NCI-H2029 treated with DMSO at 0.1 percent for 48 hours (cell line): ENCODE data around the gene DCAF4.
A peak's percentile ranks its signal among the peaks of the same experiment; 100 is the strongest.

Source experiments
- DNase-seq: peaks from one replicate; lab custom pipeline; 2025; lab: John Stamatoyannopoulos, UW

Gene DCAF4

DNA sequence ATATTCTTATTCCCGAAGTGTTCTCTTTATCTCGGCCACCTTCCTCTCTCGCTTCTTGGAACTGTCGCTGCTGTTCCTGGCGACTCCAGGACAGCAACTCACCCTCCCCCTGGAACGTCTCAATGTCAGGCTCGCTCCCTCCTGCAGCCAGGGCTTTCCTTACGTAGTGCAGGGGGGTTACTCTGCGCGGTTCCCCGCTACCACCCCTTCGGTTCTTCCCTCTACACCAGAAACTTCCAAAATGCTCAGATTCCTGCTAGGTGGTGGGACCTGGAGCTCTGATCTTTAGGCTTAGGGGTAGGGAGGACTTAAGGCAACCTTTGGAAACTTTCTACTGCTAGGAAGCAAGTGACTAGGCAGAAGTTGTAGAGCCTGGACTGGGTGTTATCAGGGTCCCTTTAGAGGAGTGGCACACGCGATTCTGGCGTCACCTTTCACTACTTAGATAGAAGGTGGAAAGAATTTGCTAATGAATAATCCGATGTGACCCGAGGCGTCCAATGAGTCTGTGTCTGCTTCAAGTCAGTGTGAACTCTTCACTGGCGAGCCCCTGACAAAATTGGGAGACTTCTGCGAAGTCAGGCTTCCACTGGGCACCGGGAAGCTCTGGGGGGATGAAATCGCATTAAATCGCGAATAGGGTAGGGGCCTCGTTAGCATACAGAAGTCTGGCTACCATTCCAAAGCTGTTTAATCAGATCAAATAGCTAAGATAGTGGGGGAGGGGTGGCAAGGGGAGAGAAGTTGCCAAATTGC lies 31.5 kb upstream of the DCAF4 start:
- no peak for DNase-seq

DNA sequence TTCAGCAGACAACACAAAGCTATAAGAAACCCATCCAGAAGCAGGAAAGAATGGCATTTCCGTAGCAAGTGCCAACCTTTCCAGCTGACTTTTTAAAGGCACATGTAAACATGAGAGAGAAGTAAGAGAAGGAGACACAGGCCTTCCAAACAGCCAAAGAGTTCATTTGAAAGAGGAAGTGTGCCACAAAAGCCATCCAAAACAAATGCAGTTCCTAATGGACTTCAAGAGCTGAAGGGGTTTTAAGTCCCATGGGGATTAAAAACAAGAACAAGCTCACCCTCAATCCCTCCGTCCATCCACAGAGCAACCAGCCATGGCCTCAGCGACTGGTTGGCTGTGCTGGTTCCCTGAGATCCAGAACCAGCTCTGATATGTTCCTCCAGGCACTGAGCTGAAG lies 27.8 kb upstream of the DCAF4 start:
- no peak for DNase-seq

DNA sequence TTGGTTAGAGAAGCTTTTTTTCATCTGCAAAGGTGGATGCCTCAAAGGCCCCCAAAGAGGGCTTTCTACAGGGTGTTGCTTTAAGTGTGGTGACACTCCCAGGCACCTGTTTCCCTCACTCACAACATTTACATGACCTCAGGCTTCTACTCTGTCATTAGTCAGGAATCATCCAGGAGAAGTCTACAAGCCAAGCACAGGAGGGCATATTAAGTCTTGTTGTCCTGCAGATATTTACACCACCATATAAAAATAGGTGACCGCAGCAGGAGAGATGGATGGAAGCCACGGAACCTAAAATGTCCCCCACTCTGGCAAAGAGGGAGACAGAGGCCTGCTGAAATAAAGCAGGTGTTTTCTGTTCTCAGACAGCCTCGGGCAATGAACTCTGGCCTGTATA lies 24.9 kb upstream of the DCAF4 start:
- DNase-seq: no peak

DNA sequence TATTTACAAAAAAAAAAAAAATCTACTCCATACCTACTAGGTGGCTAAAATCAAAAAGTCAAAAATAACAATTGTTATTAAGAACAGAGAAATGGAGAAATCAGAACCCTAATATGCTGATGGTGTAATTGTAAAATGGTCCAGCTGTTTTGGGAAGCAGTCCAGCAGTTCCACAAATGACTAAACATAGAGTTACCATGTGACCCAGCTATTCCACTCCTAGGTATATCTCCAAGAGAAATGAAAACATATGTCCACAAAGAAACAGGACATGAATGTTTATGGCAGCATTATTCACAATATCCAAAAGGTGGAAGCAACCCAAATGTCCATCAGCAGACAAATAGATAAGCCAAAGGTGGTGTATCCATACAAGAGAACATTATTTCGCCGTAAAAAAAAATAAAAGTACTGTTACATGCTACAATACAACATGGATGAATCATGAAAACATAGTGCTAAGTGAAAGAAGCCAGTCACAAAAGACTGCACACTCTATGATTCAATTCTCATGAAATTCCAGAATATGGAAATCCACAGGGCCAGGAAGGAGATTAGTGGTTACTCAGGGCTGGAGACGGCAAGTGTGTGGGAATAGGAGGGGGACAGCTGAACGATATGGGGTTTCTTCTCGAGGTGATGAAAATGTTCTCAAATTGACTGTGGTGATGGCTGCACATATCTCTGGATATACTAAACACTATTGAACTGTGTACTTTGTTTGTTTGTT lies 23.3 kb upstream of the DCAF4 start:
- no peak for DNase-seq

DNA sequence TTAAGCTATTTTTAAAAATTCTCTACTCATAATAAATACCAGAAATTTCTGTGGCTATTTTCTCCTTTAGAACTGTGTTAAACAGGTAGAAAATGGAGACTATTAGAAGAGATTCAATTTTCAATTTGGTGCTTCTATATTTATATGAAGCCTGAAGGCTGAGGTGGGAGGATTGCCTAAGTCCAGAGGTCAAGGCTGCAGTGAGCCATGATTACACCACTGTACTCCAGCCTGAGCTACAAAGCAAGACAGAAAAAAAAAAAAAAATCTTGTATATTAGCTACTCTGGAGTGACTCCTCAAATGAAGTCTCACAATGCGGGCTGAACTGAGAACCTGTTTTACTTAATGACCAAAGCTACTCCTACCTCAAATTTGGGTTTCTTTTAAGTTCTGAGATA lies 22.5 kb upstream of the DCAF4 start:
- no peak for DNase-seq

DNA sequence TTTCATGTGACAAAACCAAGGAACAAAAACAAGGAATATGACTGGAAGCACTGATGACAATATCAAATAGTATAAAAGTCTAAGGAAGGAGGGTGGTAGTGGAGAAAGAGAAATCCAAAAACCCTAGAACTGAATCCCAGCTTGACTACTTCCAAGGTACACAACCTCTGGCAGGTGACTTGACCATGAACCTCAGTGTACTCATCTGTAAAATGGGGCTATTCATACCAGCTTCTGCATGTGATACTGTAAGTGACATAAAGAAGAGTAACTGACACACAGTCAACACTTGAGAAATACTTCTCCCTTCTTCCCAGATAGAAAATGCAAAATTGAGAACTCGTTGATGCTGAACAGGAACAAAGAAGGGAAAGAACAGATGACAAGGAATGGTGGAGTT lies 22.0 kb upstream of the DCAF4 start:
- DNase-seq: no peak

DNA sequence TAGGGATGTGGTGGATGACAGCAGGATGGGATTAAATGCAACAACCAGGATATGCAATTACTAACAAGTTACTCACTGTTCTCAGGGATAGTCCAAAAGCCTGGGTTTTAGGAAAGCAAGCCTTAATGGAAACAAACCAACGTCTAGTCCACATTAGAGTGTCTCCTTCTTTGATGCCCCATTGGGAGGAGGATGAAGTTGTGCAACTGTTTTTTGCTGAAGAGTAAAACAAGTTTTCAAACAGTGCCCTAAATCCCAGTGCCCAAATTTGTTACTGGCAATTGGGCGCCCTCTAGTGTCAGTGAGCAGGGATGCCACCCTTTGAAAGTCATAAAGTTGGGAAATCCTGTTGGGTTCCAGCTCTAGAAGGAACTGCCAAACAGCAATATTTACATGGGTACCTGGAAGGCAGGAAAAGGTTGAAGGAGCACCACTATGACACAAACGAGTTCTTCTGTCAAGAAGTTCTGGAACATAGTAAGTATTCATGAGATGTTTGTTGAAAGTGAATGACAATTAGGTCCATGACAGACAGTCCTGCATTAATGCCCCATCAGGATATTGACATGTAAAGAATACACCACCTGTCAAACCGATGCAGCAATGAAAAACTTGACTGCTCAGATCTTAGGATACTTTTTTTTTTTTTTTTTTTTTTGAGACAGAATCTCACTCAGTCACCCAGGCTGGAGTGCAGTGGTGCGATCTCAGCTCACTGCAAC lies 21.3 kb upstream of the DCAF4 start:
- DNase-seq: peak; percentile 4

DNA sequence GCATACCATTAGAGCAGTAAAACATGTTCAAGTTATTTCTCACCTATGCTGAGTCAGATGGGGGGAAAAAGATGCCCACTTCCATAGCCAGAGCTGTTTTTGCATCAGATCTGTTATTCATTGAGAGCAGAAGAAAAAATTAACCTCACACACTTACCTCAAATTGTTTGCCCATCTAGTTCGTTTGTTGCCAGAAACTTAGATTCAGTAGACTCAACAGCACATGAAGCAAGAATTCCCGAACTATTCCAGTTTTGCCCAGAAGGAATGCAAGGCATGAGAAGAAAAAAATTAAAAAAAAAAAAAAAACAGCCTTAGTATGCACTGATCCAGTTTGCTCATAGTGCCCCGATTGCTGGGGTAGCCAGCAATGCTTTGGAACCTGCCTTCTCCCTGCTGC lies 19.9 kb upstream of the DCAF4 start:
- no peak for DNase-seq

DNA sequence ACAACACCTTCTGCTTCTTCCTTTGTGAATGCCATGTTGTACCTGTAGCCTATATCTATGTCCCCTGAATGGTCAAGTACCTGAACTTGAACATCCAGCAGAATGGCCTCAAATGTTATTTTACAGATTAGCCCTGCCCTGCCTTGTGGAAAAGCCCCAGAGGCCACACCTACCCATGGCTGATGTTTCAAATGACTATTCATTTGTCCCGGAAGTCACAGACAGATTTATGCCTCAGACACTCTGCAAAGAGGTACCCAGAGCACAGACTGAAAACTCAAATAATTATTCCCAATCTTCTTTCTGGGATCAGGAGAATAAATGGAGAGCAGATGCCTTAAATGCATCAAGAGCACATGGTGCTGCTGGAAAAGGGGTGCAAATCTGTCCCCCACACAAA lies 19.4 kb upstream of the DCAF4 start:
- DNase-seq: no peak

DNA sequence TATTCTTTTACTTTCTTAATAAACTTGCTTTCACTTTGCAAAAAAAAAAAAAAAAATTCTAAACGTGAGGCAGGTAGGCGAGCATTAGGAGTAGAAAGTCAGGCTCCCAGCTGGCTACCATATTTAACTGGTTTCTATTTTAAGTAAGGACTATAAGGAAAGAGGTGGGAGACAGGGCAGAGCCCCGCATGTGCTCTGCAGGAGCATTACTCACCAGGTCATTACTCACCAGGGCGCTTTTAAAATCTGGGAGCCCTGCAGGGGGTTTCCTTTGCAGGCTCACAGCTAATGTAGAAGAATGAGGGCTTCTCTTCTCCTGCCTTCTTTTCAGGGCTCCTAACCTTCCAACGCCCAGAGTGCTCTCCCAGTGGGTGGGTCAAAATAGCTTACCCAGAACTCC lies 18.4 kb upstream of the DCAF4 start:
- no peak for DNase-seq

DNA sequence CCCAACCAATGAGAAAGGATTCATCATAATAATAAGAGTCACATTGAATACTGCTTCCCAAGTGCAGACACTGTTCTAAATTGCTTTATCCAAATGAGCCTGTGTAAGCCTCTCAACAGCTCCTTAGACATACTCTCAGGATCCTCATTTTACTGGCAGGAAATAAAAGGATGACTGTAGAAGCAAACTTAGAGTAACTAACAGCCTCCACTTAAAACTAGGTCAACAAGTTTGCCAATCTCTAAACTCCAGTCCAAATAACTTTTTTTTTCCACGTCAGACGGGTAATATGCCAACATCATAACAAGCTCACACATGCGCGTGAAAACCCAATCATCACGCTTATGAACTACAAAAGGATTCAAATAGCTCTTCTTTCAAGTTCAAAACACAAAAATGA lies 17.1 kb upstream of the DCAF4 start:
- DNase-seq: no peak

DNA sequence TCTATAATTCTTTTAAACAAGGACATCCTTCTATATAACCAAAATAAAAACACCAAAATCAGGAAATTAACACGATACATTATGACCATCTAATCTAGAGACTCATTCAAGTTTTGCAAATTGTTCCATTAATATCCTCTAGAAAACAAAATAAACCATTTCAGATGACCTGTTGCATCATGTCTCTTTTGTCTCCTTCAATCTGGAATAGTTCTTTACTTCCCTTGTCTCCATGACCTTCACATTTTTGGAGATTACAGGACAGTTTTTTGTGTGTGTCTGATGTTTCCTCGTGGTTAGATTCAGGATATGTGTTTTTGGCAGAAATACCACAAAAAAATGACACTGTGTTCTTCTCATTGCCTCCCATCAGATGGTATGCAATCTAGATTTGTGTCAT lies 12.5 kb upstream of the DCAF4 start:
- DNase-seq: no peak

DNA sequence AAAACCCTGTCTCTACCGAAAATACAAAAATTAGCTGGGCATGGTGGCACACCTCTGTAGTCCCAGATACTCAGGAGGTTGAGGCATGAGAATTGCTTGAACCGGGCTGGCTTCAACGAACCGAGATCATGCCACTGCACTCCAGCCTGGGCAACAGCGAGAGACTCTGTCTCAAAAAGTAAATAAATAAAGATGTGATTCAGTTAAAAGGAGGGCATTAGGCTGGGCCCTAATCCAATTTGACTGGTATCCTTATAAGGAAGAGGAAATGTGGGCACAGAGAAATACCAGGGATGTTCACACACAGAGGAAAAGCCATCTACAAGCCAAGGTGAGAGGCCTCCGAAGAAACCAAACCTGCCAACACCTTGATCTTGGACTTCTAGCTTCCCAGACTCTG lies 10.1 kb upstream of the DCAF4 start:
- DNase-seq: no peak

DNA sequence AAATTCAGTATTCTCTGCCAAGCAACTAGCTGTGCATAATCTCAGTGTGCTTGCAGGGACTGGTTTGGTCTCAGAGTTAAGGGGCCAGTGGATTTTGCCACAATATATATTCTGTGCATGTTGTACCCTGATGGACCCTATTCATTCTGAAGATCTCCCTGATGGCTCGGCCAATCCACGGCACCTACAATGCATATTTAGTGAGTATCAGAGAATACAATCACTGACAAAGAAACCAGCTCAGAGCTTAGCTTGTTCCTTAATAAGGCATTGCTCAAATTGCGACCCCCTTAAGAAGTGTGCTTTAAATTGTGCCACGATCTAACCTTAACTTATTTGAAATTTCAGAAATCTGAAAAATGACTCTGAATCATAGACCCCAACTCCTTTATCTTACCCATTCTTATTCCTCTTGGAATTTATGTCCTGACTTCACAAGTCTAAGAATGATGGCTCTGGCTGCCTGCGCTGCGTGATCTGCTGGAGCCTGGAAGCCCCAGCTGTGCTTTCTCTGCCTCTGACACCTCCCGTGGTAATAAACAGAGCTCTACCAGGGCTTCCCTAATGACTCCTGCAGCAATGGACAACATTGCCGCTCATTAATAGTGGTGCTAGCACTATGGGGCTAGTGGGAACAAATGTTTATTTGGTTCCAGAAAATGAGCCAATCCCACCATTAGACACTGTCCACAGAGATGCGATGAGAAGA lies 9.0 kb upstream of the DCAF4 start:
- DNase-seq: no peak

DNA sequence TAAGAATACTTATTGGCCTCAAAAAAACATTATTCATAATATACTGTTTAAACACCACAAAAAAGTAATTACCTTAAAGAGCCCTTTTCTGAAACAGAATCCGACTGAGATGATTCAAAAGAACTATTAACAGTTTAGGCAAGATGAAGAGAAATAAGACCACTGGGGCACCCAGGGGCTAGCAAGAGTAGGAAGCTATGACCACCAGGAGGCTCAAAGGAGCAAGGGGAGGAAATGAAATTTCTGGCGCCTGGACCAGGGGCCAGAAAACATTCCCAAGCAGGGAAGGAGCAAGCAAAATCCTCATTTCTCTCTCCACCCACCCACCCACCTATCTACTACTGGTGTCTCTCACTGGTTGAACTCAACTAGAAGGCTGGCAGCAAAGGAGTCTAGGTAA lies 6.3 kb upstream of the DCAF4 start:
- DNase-seq: no peak

DNA sequence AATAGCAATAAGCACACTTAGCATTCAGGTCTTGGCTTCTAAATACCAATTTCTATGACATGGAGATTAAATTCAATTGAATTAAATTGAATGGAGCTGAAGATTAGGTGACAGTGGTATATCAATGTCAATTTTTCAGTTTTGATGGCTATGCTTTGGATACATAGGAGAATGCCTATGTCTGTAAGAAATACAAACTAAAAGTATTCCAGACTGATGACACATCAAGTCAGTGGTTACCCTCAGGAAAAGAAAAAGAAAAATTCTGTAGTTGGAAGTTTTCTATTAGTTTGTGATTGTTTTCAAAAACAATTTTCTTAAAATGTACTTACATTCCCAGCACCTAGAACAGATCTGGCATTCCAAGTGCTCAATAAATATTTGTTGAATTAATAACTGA lies 4.9 kb upstream of the DCAF4 start:
- no peak for DNase-seq

DNA sequence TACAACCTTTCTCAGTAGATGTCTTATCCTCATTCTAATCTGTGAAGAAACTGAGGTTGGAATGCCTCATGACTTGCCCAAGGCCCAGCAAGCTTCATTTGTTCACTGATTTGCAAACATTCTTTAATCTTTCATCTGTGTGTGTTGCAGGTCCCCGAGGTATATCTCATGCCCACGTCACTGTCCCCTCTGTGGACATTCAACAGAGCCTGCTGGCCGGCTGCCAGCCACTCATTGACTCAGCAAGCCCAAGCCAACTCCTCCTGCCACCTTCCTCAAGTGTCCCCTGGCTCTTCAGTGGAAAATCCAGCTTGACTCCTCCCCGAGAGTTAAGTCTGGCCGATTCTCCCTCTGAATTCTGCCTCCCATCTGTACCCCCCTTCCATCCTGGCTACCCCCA lies 1.9 kb upstream of the DCAF4 start:
- DNase-seq: peak; percentile 5

DNA sequence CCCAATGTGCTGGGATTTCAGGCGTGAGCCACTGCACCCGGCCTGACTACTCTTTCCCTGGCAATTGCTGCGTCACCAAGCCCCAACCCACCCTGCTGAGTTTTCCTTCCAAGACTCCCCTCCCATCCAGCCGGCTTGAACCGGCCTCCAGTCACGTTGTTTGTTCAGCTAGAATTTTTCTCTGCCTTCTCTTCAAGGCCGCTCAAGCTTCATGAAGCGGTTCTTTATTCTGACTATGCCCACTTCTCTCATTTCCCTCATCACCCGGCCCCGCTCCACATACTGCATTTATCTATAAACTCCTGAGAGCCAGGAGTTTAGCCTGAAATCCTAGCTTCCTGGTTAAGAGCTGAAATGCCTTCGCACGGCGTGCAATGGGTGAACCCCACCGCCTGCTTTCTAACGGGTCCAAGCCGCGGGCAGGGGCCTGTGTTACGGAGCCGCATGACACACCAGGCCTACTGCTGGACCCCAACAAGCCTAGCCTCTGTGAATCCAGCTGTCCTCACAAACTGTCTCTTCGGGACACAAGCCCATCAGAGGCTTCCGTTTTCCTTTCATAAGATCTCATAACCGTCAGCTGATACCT lies 999 bp upstream of the DCAF4 start:
- no peak for DNase-seq

DNA sequence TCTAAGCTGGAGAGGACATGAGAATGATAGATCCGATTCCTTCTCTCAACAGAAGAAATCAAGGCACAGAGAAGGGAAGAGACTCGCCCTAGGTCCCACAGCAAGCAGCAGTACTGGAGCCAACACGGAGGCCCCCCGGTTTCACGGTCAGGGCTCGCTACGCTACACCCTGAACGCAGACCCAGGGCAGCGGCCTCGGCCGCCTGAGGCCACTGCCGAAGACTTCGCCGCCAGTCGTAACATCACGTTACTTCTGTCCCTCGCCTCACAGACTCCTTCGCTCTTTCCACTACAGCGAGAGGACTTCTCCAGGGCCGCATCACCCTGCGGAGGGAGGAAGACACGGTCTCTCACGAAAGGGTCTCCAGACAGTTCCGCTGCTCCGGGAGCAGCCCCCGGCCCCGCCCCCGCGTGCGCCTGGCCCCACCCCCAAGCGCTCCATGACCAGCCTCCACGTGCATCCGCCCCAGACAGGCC lies 411 bp upstream of the DCAF4 start:
- DNase-seq: no peak

DNA sequence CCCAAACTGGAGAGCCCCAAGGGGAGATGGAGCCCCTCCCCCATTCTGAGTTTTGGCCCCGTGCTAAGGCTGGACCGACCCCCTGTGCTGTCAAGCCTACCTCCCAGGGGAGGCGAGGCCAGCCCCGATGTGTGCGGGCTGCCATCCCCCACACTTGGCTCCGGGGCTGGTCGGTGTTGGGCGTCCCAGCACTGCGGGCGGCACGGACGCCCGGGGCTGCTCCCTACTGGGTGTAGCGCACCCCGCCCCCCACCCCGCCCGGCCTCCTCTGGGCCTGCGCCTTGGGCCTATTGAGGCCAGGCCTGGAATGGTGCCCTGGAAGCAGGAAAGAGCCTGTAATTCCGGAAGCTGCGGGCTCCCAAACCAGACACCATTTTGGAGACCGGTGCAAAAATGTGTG lies 2.6 kb downstream of the DCAF4 start:
- no peak for DNase-seq

DNA sequence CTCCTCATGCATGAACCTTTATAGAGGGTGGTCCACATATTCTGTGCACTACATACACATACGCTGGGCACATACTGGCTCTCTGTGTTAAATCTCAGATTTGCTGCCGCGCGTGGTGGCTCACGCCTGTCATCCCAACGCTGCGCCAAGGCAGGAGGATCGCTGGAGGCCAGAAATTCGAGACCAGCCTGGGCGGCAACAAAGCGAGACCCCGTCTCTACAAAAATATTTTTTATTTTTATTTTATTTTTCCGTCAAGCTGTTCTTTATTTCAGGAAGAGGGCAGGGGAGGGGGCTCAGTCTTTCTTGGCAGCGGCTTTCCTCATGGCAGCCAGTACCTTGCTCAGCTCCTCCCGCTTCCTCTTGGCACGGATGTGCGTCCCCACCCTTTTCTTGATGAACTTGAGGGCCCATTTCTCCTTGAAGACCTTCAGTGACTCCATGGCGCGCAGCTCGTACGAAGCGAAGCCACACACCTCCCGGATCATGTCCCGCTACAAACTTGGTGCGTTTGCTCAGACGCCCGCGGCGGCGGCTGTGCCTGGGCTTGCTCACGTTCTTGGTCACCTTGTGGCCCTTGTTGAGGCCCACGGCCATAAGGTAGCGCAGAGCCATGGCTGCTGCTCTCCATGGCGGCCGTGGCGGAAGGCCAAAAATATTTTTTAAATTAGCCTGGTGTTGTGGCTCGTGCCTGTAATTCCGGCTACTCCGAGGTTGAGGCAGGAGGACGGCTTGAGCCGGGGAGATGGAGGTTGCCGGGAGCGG lies 3.2 kb downstream of the DCAF4 start:
- no peak for DNase-seq
